HCT116 (cell line): Measurements from ENCODE around the gene MIEF2. TPM values are rescaled to one million over a fixed set of nuclear protein-coding genes. Genes with fewer than 3 reads are reported as not detected.
A peak's percentile ranks its signal among the peaks of the same experiment; 100 is the strongest.
"Not testable (repeated sequence)": the region's sequence is repeated elsewhere in the genome, so short reads cannot be mapped to it uniquely, and the experiment has no call there.

ENCODE experiments used
- ATAC-seq: fragments of 200-7000 bp; cut with Tn5 transposase; 2 replicates; pipeline ENCODE4 v1.9.1; 2020; ENCODE audit warnings: mild to moderate bottlenecking, moderate library complexity
- BruUV-seq: library from RNA; stranded (reverse); fragments of 400-500 nt; replicated peaks from 2 replicates; lab custom pipeline; 2021; lab: Mats Ljungman, UMichigan
- CTCF ChIA-PET: fragments of 300-600 bp; sonication (Branson Sonifier 250); formaldehyde crosslinking; loops from one replicate; lab custom pipeline; 2021; ENCODE audit warnings: antibody characterized with exemption; lab: Charles Lee
- POLR2A ChIA-PET: fragments of 300-600, 350-600 bp; sonication (Branson Sonifier 250); formaldehyde crosslinking; loops from one replicate; lab custom pipeline; 2021; ENCODE audit warnings: antibody characterized with exemption; lab: Charles Lee
- RAD21 ChIA-PET, 2 experiments: fragments of 300-600 bp; sonication (Branson Sonifier 250); formaldehyde crosslinking; loops; one replicate each; lab custom pipeline; 2023; ENCODE audit warnings: low total read pairs in 2 of 2; ENCODE audit not compliant: uncharacterized antibody in 2 of 2, unreplicated experiment in 2 of 2, low non-redundant PET in 1 of 2; lab: Charles Lee
- DNase-seq: peaks from one replicate; pipeline ENCODE4 v3.0.0-alpha.2; 2010; ENCODE audit warnings: low read depth, low spot score
- H2AFZ ChIP-seq: fragments of 200-600 bp; shearing (Covaris generic), sonication (generic); 2 replicates; pipeline ENCODE4 v1.6.1; 2017; ENCODE audit warnings: low read depth, mixed run types, mixed read lengths, antibody characterized with exemption, low read length; ENCODE audit not compliant: poor library complexity, severe bottlenecking
- H3K27ac ChIP-seq: 2 replicates; pipeline ENCODE4 v1.5.1; 2012; ENCODE audit warnings: low read depth, low read length
- H3K27me3 ChIP-seq: fragments of 200-600 bp; sonication (generic); 2 replicates; pipeline ENCODE4 v1.6.1; 2016; ENCODE audit warnings: mixed run types, low read length, mixed read lengths; ENCODE audit not compliant: insufficient read depth
- H3K36me3 ChIP-seq, 2 experiments: fragments of 200-500 bp in 1 of 2; fragments of 200-600 bp in 1 of 2; sonication (Bioruptor generic) in 1 of 2; sonication (generic) in 1 of 2; 2 replicates each; pipeline versions ENCODE4 v1.5.1 to v1.6.1; 2014 to 2016; ENCODE audit warnings: low read length in 2 of 2, inconsistent platforms in 1 of 2, mixed read lengths in 1 of 2, mixed run types in 1 of 2; ENCODE audit not compliant: insufficient read depth in 2 of 2, control insufficient read depth in 1 of 2
- H3K4me1 ChIP-seq, 2 experiments: fragments of 200-600 bp in 1 of 2; sonication (generic) in 1 of 2; 2 replicates each; pipeline versions ENCODE4 v1.5.1 to v1.6.1; 2012 to 2017; ENCODE audit warnings: low read length in 2 of 2, inconsistent platforms in 1 of 2, mild to moderate bottlenecking in 1 of 2, mixed read lengths in 1 of 2, mixed run types in 1 of 2, moderate library complexity in 1 of 2; ENCODE audit not compliant: insufficient read depth in 2 of 2, control insufficient read depth in 1 of 2
- H3K4me2 ChIP-seq: fragments of 200-600 bp; sonication (generic); 2 replicates; pipeline ENCODE4 v1.6.1; 2017; ENCODE audit warnings: mixed run types, low read length, mixed read lengths
- H3K4me3 ChIP-seq, 2 experiments: fragments of 200-600 bp in 1 of 2; sonication (generic) in 1 of 2; replicated peaks in 1 of 2; 2 replicates each; pipeline ENCODE4 v1.5.1; 2011 to 2016; ENCODE audit warnings: low read length in 2 of 2, control low read depth in 1 of 2, low read depth in 1 of 2, mild to moderate bottlenecking in 1 of 2, mixed read lengths in 1 of 2, mixed run types in 1 of 2
- H3K79me2 ChIP-seq: fragments of 200-600 bp; sonication (generic); 2 replicates; pipeline ENCODE4 v1.6.1; 2017; ENCODE audit warnings: mild to moderate bottlenecking, mixed run types, low read length, moderate library complexity, mixed read lengths; ENCODE audit not compliant: insufficient read depth
- H3K9ac ChIP-seq: fragments of 200-600 bp; sonication (generic); 2 replicates; pipeline ENCODE4 v1.6.1; 2016; ENCODE audit warnings: low read length, mixed read lengths
- H3K9me2 ChIP-seq: fragments of 200-600 bp; sonication (generic), shearing (Covaris generic); 2 replicates; pipeline ENCODE4 v1.6.1; 2017; ENCODE audit warnings: mixed run types, mild to moderate bottlenecking, moderate library complexity; ENCODE audit not compliant: insufficient read depth
- H3K9me3 ChIP-seq, 2 experiments: fragments of 200-500 bp in 1 of 2; fragments of 200-600 bp in 1 of 2; sonication (Bioruptor generic) in 1 of 2; sonication (generic) in 1 of 2; 2 replicates each; pipeline ENCODE4 v1.6.1; 2014 to 2017; ENCODE audit warnings: low read length in 2 of 2, mixed read lengths in 2 of 2, inconsistent platforms in 1 of 2, low read depth in 1 of 2, mild to moderate bottlenecking in 1 of 2, mixed run types in 1 of 2, moderate library complexity in 1 of 2; ENCODE audit not compliant: control insufficient read depth in 1 of 2, insufficient read depth in 1 of 2
- H4K20me1 ChIP-seq: fragments of 200-600 bp; sonication (generic), shearing (Covaris generic); 2 replicates; pipeline ENCODE4 v1.6.1; 2017; ENCODE audit warnings: mixed run types, mild to moderate bottlenecking, moderate library complexity; ENCODE audit not compliant: insufficient read depth
- ATF3 ChIP-seq: IDR thresholded peaks from 2 replicates; pipeline ENCODE4 v1.6.1; 2012
- CBX3 ChIP-seq: IDR thresholded peaks from 2 replicates; pipeline ENCODE4 v1.6.1; 2012; ENCODE audit warnings: low read depth
- EGR1 ChIP-seq: IDR thresholded peaks from 2 replicates; pipeline ENCODE4 v1.6.1; 2012; ENCODE audit warnings: low read depth
- EZH2 ChIP-seq: fragments of 200-600 bp; sonication (generic); IDR thresholded peaks from 2 replicates; pipeline ENCODE4 v1.6.1; 2017; ENCODE audit warnings: antibody characterized with exemption, mixed run types
- EZH2phosphoT487 ChIP-seq: fragments of 200-600 bp; IDR thresholded peaks from 2 replicates; pipeline ENCODE4 v1.6.1; 2018; ENCODE audit warnings: antibody characterized with exemption, borderline replicate concordance
- MAX ChIP-seq: IDR thresholded peaks from 2 replicates; pipeline ENCODE4 v1.6.1; 2012
- POLR2AphosphoS5 ChIP-seq: IDR thresholded peaks from 2 replicates; pipeline ENCODE4 v1.6.1; 2011; ENCODE audit warnings: mild to moderate bottlenecking, low read depth, low read length, moderate library complexity
- SIN3A ChIP-seq: IDR thresholded peaks from 2 replicates; pipeline ENCODE4 v1.6.1; 2012; ENCODE audit warnings: low read depth
- SRF ChIP-seq: IDR thresholded peaks from 2 replicates; pipeline ENCODE4 v1.6.1; 2012; ENCODE audit warnings: low read depth
- TCF7L2 ChIP-seq: IDR thresholded peaks from 2 replicates; pipeline ENCODE4 v1.7.0; 2011; ENCODE audit warnings: borderline replicate concordance, inconsistent platforms; ENCODE audit not compliant: insufficient read depth, insufficient read length; ENCODE audit errors: extremely low read depth
- ZBTB33 ChIP-seq: IDR thresholded peaks from 2 replicates; pipeline ENCODE4 v1.6.1; 2011; ENCODE audit warnings: mild to moderate bottlenecking, low read length, moderate library complexity; ENCODE audit not compliant: insufficient replicate concordance; ENCODE audit errors: extremely low read depth
- ZFX ChIP-seq: fragments of 450-650 bp; IDR thresholded peaks from 2 replicates; pipeline ENCODE4 v1.6.1; 2017
- ZNF274 ChIP-seq: fragments of 200-500 bp; sonication (Bioruptor generic); IDR thresholded peaks from 2 replicates; pipeline ENCODE4 v1.6.1; 2014; ENCODE audit warnings: mild to moderate bottlenecking, low read depth, low read length, inconsistent platforms
- intact Hi-C: fragments of 100-400 bp; cut with micrococcal nuclease; formaldehyde crosslinking; loops from 2 replicates; pipeline ENCODE4 v1.10.0; 2022
- total RNA-seq: library from RNA; stranded (reverse); gene quantifications from one replicate; pipeline ENCODE4 v1.2.1, GENCODE V29; 2021; ENCODE audit not compliant: unreplicated experiment

Gene MIEF2
- total RNA-seq, 1 experiment from 2014 or later = 9.3 TPM

GRCh38 chr17:18300725-18301480 is 40.4 kb downstream of the MIEF2 start:
- Histone ChIP-seq H3K9ac (no peak overlapping the region), H3K4me1 (no peaks in the 10 kb centered on the region), H2AFZ (no peak overlapping the region), H3K9me3 (no peaks in the 10 kb centered on the region), H4K20me1 (no peaks in the 10 kb centered on the region), H3K27me3 (no peaks in the 10 kb centered on the region), H3K4me3 (no peak overlapping the region), H3K36me3 (peaks cover 40 to 48% of the 10 kb centered on the region in 2 experiments), H3K9me2 (no peaks in the 10 kb centered on the region), H3K4me2 (no peak overlapping the region), H3K27ac (no peak overlapping the region), H3K79me2 (peaks cover 11% of the 10 kb centered on the region; the same call in 1 of the 2 replicates)
- intact Hi-C loops = no loop called here
- BruUV-seq = no TSS peak
- ChIA-PET RAD21 (no interaction called here), CTCF (no interaction called here), POLR2A (no interaction called here)
- no peak for ATAC-seq
- DNase-seq = no peak
- TF ChIP-seq POLR2AphosphoS5 (no peak), EZH2phosphoT487 (no peak), ZNF274 (no peak), CBX3 (no peak), SIN3A (no peak), TCF7L2 (no peak), SRF (no peak), ATF3 (no peak), MAX (no peak), EZH2 (no peak), ZBTB33 (no peak), ZFX (no peak), EGR1 (no peak)

- TSS peak; percentile 13 for BruUV-seq
- DNase-seq, H3K9ac ChIP-seq, CTCF ChIA-PET, POLR2A ChIA-PET, intact Hi-C loops, H3K4me1 ChIP-seq, H3K27ac ChIP-seq, H3K9me3 ChIP-seq, H4K20me1 ChIP-seq, H3K4me2 ChIP-seq, RAD21 ChIA-PET, H3K27me3 ChIP-seq, H2AFZ ChIP-seq, ATAC-seq, H3K9me2 ChIP-seq, H3K4me3 ChIP-seq: not testable (repeated sequence)
- Histone ChIP-seq H3K79me2 (peaks cover 23% of the 10 kb centered on the region), H3K36me3 (peaks cover 49 to 61% of the 10 kb centered on the region in 2 experiments)
These were observed 42.7 kb downstream of the MIEF2 start for GRCh38 chr17:18303206-18303605.
